Erythroblast (primary cell): ENCODE data around the gene BICDL1.
"Not testable (repeated sequence)": the region's sequence is repeated elsewhere in the genome, so short reads cannot be mapped to it uniquely, and the experiment has no call there.

Source experiments
- DNase-seq, 2 experiments: peaks; one replicate each; lab custom pipeline; 2025; lab: John Stamatoyannopoulos, UW
- GATA1 ChIP-seq: IDR thresholded peaks from 2 replicates; pipeline ENCODE4 v1.6.1; 2011; ENCODE audit warnings: low read depth, mild to moderate bottlenecking, control low read depth, low read length, moderate library complexity
- POLR2A ChIP-seq: IDR thresholded peaks from 2 replicates; pipeline ENCODE4 v1.6.1; 2011; ENCODE audit warnings: mild to moderate bottlenecking, low read length

BICDL1 gene

DNA sequence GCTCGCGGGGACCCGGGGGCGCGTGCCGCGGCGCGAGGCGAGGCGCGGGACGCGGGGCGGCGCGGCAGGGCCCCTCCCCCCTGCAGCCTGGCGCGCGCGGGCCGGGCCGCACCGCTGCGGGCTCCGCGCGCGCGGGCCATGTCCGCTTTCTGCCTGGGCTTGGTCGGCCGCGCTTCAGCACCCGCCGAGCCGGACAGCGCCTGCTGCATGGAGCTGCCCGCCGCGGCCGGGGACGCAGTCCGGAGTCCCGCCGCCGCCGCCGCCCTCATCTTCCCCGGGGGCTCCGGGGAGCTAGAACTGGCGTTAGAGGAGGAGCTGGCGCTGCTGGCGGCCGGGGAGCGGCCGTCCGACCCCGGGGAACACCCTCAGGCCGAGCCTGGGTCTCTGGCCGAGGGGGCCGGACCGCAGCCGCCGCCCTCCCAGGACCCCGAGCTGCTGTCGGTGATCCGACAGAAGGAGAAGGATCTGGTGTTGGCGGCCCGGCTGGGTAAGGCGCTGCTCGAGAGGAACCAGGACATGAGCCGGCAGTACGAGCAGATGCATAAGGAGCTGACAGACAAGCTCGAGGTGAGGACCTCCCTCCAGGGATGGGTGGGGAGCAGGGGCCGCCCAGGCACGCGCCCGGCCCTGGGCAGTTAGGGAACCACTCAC, 820 bp downstream of the BICDL1 start:
- TF ChIP-seq GATA1 (no peak), POLR2A (no peak)
- peak; percentile 75 to 76 for DNase-seq

- DNase-seq, result no peak
- TF ChIP-seq POLR2A (no peak), GATA1 (no peak)
Measured at GRCh38 chr12:119990382-119990874, 1.4 kb downstream of the BICDL1 start.

DNA sequence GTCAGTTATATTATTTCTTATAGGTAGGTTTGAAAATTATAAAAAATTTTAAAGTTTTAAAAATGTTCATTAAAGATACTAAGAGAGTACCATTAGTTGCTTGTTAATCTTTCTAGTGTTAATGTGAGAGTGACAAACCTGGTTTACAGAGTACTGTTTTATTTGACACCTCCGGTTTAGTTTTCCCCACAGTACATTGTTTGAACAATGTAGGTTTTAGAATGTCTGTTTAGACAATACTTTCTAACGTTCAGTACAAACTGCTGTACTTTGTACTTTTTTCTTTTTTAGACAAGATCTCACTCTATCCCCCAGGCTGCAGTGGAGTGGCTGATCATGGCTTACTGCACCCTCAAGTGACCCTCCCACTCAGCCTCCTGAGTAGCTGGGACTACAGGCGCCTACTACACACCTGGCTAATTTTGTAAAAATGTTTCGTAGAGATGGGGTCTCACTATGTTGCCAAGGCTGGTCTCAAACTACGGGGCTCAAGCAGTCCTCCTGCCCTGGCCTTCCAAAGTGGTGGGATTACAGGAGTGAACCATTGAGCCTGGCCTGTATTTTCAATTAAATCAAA, 3.2 kb downstream of the BICDL1 start:
- TF ChIP-seq POLR2A (no peak), GATA1 (no peak)
- no peak for DNase-seq

GRCh38 chr12:119994892-119995658, 6.0 kb downstream of the BICDL1 start:
- TF ChIP-seq GATA1, result no peak
- no peak for TF ChIP-seq POLR2A
- DNase-seq, result no peak

GRCh38 chr12:119996417-119996816, 7.4 kb downstream of the BICDL1 start:
- no peak for DNase-seq
- no peak for TF ChIP-seq POLR2A
- TF ChIP-seq GATA1, result no peak

DNA sequence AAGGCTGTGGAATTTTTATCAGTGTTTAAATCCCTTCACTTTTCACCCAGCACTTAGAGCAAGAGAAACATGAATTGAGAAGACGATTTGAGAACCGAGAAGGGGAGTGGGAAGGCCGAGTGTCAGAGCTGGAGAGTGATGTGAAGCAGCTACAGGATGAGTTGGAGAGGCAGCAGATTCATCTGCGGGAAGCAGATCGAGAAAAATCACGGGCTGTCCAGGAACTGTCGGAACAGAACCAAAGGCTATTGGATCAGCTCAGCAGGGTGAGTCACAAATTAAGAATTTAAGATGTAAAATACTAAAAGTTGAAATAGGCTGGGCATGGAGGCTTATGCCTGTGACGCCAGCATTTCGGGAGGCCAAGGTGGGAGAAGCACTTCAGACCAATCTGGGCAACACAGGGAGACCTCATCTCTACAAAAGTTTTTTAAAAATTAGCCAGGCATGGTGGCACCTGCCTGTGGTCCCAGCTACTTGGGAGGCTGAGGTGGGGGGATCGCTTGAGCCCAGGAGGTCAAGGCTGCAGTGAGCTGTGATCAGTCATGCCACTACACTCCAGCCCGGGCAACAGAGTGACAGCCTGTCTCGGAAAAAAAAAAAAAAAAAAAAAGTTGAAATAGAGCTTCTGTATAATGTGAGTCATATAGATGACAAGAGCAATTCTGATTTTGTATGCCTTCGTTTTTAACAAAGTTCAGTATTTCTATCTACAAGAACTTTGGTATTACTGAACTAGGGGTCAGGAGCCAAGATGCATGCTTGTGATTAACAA, 9.6 kb downstream of the BICDL1 start:
- no peak for DNase-seq
- TF ChIP-seq GATA1 (no peak), POLR2A (no peak)

GRCh38 chr12:120000556-120000955, 11.5 kb downstream of the BICDL1 start:
- no peak for DNase-seq
- TF ChIP-seq GATA1 (no peak), POLR2A (no peak)

GRCh38 chr12:120006258-120006975, 17.4 kb downstream of the BICDL1 start:
- no peak for TF ChIP-seq GATA1
- DNase-seq, result no peak

- no peak for DNase-seq
- no peak for TF ChIP-seq GATA1
- TF ChIP-seq POLR2A, result no peak
Measured at GRCh38 chr12:120007272-120007671, 18.2 kb downstream of the BICDL1 start.

DNA sequence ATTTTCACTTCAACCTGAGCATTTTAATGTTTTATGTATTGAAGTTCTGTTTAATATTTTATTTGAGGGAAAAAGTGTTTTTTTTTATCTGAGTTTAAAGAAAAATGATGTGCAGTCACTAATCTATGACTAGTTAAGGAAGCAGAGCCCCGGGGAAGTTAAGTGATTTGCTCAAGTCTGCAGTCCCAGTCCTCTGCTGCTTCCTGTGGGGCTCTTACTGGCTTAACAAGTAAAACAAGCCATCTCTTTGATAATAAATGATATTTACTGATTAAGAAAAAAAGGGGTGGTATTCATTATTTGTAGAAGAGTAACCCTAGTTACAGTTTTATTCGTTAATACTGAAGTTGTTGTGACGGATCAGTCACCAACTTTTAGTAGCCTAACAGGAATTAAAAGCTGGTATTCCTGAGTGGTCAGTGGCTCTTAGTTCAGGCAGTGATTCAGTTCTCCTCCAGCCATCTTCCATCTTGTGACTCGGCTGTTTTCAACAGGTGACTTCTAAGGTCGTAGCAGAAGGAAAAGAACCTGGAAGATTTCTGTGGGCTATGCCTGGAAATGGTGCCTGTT, 21.7 kb downstream of the BICDL1 start:
- no peak for DNase-seq
- TF ChIP-seq GATA1 (no peak), POLR2A (no peak)

GRCh38 chr12:120012067-120012621, 23.1 kb downstream of the BICDL1 start:
- TF ChIP-seq GATA1 (no peak), POLR2A (no peak)
- peak in 1 of 2 experiments; percentile 12 for DNase-seq

DNA sequence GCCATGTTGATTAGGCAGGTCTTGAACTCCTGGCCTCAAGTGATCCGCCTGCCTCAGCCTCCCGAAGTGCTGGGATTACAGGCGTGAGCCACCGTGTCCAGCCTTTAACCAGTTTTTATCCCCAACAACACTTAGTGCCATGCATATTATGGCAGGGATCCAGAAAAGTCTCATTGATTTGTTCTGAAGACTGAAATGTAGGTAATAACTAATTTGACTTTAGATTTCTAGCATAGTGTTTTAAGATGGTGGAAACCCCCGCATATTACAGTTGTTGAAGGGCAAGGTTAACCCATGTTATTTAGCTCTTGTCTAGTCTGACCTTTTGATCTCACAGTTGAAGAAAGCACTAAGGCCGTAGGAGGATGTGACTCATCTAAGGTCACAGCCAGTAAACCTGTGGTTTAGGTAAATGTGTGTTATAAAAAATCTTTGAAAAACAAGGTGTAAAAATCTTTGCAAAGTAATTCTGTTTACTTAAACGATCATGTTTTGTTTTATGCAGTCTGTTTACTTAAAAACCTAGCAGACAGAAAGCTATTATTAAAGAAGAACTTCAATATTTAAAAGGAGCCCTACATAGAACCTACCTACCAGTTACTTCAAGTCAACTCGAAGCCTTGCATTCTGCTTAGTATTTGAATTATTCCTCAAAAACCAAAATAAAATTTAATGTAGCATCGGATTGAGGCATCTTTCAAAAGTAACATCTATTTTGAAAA, 24.8 kb downstream of the BICDL1 start:
- TF ChIP-seq POLR2A (no peak), GATA1 (no peak)
- DNase-seq, result no peak

GRCh38 chr12:120014381-120014735, 25.3 kb downstream of the BICDL1 start:
- not testable (repeated sequence) for DNase-seq
